Vagina (tissue), 2 donors: ENCODE results near the gene PTPRE. TPM values are rescaled to one million over a fixed set of nuclear protein-coding genes. Genes with fewer than 3 reads are reported as not detected.

Experiments
- DNase-seq, 2 donors: peaks; one replicate each; pipeline ENCODE4 v3.0.0-alpha.2; 2017; ENCODE audit errors: extremely low spot score in 2 of 2
- H3K27ac ChIP-seq: fragments of 200-600 bp; sonication (generic); one replicate; pipeline ENCODE4 v1.5.1; 2019
- H3K27me3 ChIP-seq: fragments of 200-600 bp; sonication (generic); one replicate; pipeline ENCODE4 v1.5.1; 2019
- H3K36me3 ChIP-seq, 2 donors: fragments of 200-600 bp; sonication (generic); one replicate each; pipeline ENCODE4 v1.5.1; 2017 to 2019
- H3K4me1 ChIP-seq: fragments of 200-600 bp; sonication (generic); one replicate; pipeline ENCODE4 v1.5.1; 2019
- H3K4me3 ChIP-seq, 2 donors: fragments of 200-600 bp; sonication (generic); 1 replicate in 1 of 2; 2 replicates in 1 of 2; pipeline ENCODE4 v1.5.1; 2016 to 2019
- H3K9me3 ChIP-seq: fragments of 200-600 bp; sonication (generic); one replicate; pipeline ENCODE4 v1.5.1; 2019
- POLR2A ChIP-seq, 2 donors: fragments of 450-650 bp; IDR thresholded peaks; one replicate each; pipeline ENCODE4 v1.6.1; 2017; ENCODE audit warnings: antibody characterized with exemption in 2 of 2, mild to moderate bottlenecking in 2 of 2, moderate library complexity in 2 of 2
- POLR2AphosphoS5 ChIP-seq, 2 donors: sonication (generic); formaldehyde crosslinking; IDR thresholded peaks; one replicate each; pipeline ENCODE4 v1.9.0; 2017; ENCODE audit warnings: antibody characterized with exemption in 2 of 2, mild to moderate bottlenecking in 2 of 2, low read depth in 1 of 2; ENCODE audit not compliant: insufficient read depth in 1 of 2
- intact Hi-C: fragments of 100-400 bp; cut with DNase I; formaldehyde crosslinking; loops from one replicate; pipeline ENCODE4 v1.15.1; 2023
- total RNA-seq: library from RNA; depleted of rRNA; stranded (reverse); fragments of >200 nt; gene quantifications from one replicate; pipeline ENCODE4 v1.2.3, GENCODE V29; 2016
- TF ChIP-seq, protein P1 (sequence below), 3 experiments: fragments of 450-650 bp in 2 of 3; fragments of 200-600 bp in 1 of 3; sonication (generic) in 1 of 3; IDR thresholded peaks; one replicate each; pipeline ENCODE4 v1.5.1; 2017 to 2019; ENCODE audit warnings: antibody characterized with exemption in 3 of 3, mild to moderate bottlenecking in 2 of 3, moderate library complexity in 2 of 3

PTPRE gene
- total RNA-seq, 1 donor from 2014 or later = 77.6 TPM

DNA sequence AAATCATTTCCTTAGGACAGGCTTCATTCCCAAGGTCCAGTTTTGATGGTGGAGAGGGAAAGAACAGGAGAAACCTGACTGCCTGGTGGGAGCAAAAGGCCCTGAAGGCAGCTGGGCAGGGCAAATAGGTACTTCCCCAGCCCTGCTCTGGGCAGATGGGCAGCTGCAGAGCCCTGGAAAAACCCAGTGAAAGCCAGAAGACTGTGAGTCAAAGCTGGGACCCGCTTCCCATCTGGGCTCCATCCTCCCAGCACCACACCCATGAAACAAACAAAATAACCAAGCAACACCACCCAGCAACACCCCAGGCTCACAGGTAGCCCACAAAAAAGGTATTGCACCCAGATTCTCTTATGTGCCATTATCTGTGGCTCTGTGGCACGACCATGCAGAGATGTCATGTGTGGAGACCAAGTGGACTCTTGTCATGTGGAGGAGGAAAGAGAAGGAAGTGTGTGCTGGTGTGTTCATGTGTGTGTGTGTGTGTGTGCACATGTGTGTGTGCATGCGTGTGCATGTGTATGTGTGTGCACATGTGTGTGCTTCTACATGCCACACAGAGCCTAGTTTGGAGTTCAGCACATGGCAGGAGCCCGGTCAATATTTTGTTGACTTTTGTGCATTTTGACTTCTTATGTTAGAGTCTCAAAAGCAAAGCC lies 24.0 kb upstream of the PTPRE start:
- Histone ChIP-seq H3K4me3 (no peak overlapping the region), H3K27me3 (no peaks in the 10 kb centered on the region), H3K9me3 (no peaks in the 10 kb centered on the region), H3K27ac (no peak overlapping the region), H3K36me3 (no peaks in the 10 kb centered on the region), H3K4me1 (no peaks in the 10 kb centered on the region)
- TF ChIP-seq POLR2AphosphoS5 (IDR thresholded peaks at IDR 0.05; ENCODE audit: insufficient read depth in 1 of 2, low read depth in 1 of 2) (no peak), POLR2A (IDR thresholded peaks at IDR 0.05) (no peak)
- TF ChIP-seq, protein P1, sequence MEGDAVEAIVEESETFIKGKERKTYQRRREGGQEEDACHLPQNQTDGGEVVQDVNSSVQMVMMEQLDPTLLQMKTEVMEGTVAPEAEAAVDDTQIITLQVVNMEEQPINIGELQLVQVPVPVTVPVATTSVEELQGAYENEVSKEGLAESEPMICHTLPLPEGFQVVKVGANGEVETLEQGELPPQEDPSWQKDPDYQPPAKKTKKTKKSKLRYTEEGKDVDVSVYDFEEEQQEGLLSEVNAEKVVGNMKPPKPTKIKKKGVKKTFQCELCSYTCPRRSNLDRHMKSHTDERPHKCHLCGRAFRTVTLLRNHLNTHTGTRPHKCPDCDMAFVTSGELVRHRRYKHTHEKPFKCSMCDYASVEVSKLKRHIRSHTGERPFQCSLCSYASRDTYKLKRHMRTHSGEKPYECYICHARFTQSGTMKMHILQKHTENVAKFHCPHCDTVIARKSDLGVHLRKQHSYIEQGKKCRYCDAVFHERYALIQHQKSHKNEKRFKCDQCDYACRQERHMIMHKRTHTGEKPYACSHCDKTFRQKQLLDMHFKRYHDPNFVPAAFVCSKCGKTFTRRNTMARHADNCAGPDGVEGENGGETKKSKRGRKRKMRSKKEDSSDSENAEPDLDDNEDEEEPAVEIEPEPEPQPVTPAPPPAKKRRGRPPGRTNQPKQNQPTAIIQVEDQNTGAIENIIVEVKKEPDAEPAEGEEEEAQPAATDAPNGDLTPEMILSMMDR (IDR thresholded peaks at IDR 0.05) = no peak
- intact Hi-C loops = no loop called here
- peak in 1 of 2 donors; percentile 12 for DNase-seq

DNA sequence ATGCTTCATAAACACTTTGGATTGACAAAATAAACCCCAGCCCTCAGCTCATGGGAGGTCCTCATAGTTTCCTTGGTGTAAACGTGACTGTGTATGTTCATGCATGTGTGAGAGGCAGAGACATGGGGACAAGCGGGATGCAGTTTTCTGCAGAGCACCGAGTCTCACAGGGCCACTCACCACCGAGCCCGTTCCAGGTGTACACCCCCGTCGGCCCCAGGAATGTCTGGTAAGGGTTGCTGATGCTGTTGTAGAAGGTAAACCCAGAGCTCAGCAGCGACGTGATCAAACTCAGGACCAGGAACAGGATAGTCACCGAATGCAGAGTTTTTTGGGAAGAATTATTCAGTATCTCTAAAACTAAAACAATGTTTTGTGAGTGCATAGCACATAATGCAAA lies 23.4 kb upstream of the PTPRE start:
- no peaks in the 10 kb centered on the region for H3K27me3 ChIP-seq
- no peak for TF ChIP-seq POLR2A (IDR thresholded peaks at IDR 0.05)
- no peak for TF ChIP-seq POLR2AphosphoS5 (IDR thresholded peaks at IDR 0.05; ENCODE audit: insufficient read depth in 1 of 2, low read depth in 1 of 2)
- TF ChIP-seq, protein P1 (IDR thresholded peaks at IDR 0.05) = no peak
- H3K27ac ChIP-seq = no peak overlapping the region
- H3K4me1 ChIP-seq = no peaks in the 10 kb centered on the region
- H3K4me3 ChIP-seq = no peak overlapping the region
- peak in 1 of 2 donors; percentile 91 for DNase-seq
- intact Hi-C loops = no loop called here
- H3K9me3 ChIP-seq = no peaks in the 10 kb centered on the region
- H3K36me3 ChIP-seq = no peaks in the 10 kb centered on the region

DNA sequence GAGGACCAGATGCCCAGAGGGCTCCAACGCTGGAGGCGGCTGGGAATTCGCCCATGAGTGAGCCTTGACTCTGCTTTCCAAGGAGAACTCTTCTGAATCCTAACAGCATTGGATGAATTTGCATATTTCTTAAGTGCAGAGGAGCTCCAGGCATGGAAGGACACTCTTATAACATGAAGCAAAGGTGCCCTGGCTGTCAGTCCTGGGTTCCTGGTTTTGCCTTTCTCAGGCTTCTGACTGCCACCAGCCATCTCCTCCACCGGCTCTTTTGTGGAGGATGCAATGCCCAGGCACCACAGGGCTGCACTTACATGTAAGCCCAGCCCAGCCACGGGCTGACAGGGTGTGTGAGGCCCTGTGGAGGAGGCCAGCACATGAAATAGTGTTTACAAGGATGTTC lies 22.4 kb upstream of the PTPRE start:
- Histone ChIP-seq H3K27me3 (no peaks in the 10 kb centered on the region), H3K36me3 (no peaks in the 10 kb centered on the region), H3K27ac (no peak overlapping the region), H3K9me3 (no peaks in the 10 kb centered on the region), H3K4me3 (no peak overlapping the region), H3K4me1 (no peaks in the 10 kb centered on the region)
- intact Hi-C loops = no loop called here
- TF ChIP-seq, protein P1 (IDR thresholded peaks at IDR 0.05) = no peak
- TF ChIP-seq POLR2AphosphoS5 (IDR thresholded peaks at IDR 0.05; ENCODE audit: insufficient read depth in 1 of 2, low read depth in 1 of 2) = no peak
- TF ChIP-seq POLR2A (IDR thresholded peaks at IDR 0.05) = no peak
- DNase-seq = peak in 1 of 2 donors; percentile 43

DNA sequence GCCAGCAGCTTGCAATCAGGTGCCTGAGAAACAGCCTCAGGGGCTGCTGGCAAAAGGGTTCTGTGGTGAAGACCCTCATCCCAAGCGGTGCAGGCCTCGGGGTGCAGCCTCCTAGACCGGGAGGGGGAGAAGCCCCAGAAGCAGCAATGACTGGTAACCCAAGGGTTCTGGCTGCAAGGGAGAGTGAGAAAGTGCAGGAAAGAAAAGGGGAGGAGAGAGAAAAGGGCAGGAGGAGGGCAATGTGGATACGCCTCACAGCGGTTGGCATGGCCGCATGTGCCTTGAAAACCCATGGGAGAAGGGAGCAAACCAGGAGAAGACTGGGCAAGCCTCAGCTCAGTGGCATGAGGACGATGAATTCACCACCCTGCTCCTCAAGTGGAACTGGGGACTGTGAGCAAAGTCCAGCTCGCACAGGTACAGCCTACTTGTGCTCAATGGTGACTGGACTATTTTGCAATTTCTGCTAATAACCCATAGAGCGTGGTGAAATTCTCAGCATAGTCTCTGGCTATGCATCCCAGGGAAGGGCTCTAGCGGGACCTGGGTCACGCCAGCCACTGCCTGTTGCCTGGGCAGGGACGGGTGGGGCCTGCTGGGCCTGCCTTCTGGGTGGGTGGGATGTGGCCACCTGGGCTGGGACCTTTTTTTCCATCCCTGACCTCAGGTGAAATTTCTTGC lies 20.4 kb upstream of the PTPRE start:
- H3K36me3 ChIP-seq = no peaks in the 10 kb centered on the region
- H3K27ac ChIP-seq = no peak overlapping the region
- no peaks in the 10 kb centered on the region for H3K9me3 ChIP-seq
- DNase-seq = peak in 1 of 2 donors; percentile 72
- no peaks in the 10 kb centered on the region for H3K4me1 ChIP-seq
- intact Hi-C loops = no loop called here
- H3K27me3 ChIP-seq = no peaks in the 10 kb centered on the region
- no peak overlapping the region for H3K4me3 ChIP-seq
- no peak for TF ChIP-seq POLR2AphosphoS5 (IDR thresholded peaks at IDR 0.05; ENCODE audit: insufficient read depth in 1 of 2, low read depth in 1 of 2)
- TF ChIP-seq, protein P1 (IDR thresholded peaks at IDR 0.05) = no peak
- no peak for TF ChIP-seq POLR2A (IDR thresholded peaks at IDR 0.05)
